Activated CD8-positive, alpha-beta memory T cell treated with anti-CD3 and anti-CD28 coated beads for 36 hours (primary cell): ENCODE data around the gene HIVEP2. TPM values are rescaled to one million over a fixed set of nuclear protein-coding genes. Genes with fewer than 3 reads are reported as not detected.

Experiments
- CTCF ChIA-PET: fragments of 350-600 bp; sonication (Branson Sonifier 250); formaldehyde crosslinking; loops from one replicate; lab custom pipeline; 2021; ENCODE audit warnings: antibody characterized with exemption; lab: Charles Lee
- POLR2A ChIA-PET: fragments of 350-600 bp; sonication (Branson Sonifier 250); formaldehyde crosslinking; loops from one replicate; lab custom pipeline; 2021; ENCODE audit warnings: antibody characterized with exemption; lab: Charles Lee
- total RNA-seq, 2 experiments: library from RNA; stranded (reverse); gene quantifications; one replicate each; pipeline ENCODE4 v1.2.3, GENCODE V29; 2021

The HIVEP2 gene
- total RNA-seq, 2 experiments from 2014 or later = 34.4 to 39.3 TPM

GRCh38 chr6:142883011-142883410 is 62.0 kb downstream of the HIVEP2 start:
- ChIA-PET CTCF (interaction anchor here (1.5 to 2.9 kb wide), 3 partner anchors 10 to 41 kb away, joined by 3 to 7 read pairs (median 6); no protein-coding TSS in a partner anchor), POLR2A (interaction anchor here (0.7 kb wide), 1 partner anchor 28 kb away, joined by 3 read pairs; no protein-coding TSS in a partner anchor)

GRCh38 chr6:142881761-142882160 is 63.2 kb downstream of the HIVEP2 start:
- ChIA-PET CTCF (interaction anchor here (0.7 to 2.9 kb wide), 4 partner anchors 9 to 39 kb away, joined by 3 to 7 read pairs (median 4); no protein-coding TSS in a partner anchor), POLR2A (interaction anchor here (0.9 kb wide), 1 partner anchor 23 kb away, joined by 4 read pairs; no protein-coding TSS in a partner anchor)

GRCh38 chr6:142881290-142881689 is 63.7 kb downstream of the HIVEP2 start:
- ChIA-PET POLR2A (interaction anchor here (0.9 kb wide), 1 partner anchor 24 kb away, joined by 4 read pairs; no protein-coding TSS in a partner anchor), CTCF (interaction anchor here (0.7 to 2.9 kb wide), 2 partner anchors 28 to 39 kb away, joined by 3 to 7 read pairs; no protein-coding TSS in a partner anchor)

GRCh38 chr6:142880201-142880600 is 64.8 kb downstream of the HIVEP2 start:
- ChIA-PET POLR2A (no interaction called here), CTCF (no interaction called here)

GRCh38 chr6:142879527-142879926 is 65.4 kb downstream of the HIVEP2 start:
- ChIA-PET POLR2A (no interaction called here), CTCF (no interaction called here)

- ChIA-PET POLR2A (no interaction called here), CTCF (no interaction called here)
Observed at GRCh38 chr6:142879076-142879475, 65.9 kb downstream of the HIVEP2 start.

GRCh38 chr6:142878407-142878806 is 66.6 kb downstream of the HIVEP2 start:
- POLR2A ChIA-PET = interaction anchor here (0.5 to 0.9 kb wide), 2 partner anchors 23 to 68 kb away, joined by 3 to 9 read pairs; no protein-coding TSS in a partner anchor
- CTCF ChIA-PET = no interaction called here

- CTCF ChIA-PET = interaction anchor here (0.8 to 2.5 kb wide), 2 partner anchors 11 to 32 kb away, joined by 3 to 7 read pairs; no protein-coding TSS in a partner anchor
Observed at GRCh38 chr6:142874676-142875075, 70.3 kb downstream of the HIVEP2 start.

GRCh38 chr6:142872376-142872775 is 72.6 kb downstream of the HIVEP2 start:
- ChIA-PET POLR2A (interaction anchor here (1.4 kb wide), 1 partner anchor 21 kb away, joined by 3 read pairs; no protein-coding TSS in a partner anchor), CTCF (interaction anchor here (1.1 to 1.5 kb wide), 2 partner anchors 10 to 11 kb away, joined by 4 to 6 read pairs; no protein-coding TSS in a partner anchor)

More at GRCh38 chr6:142874676-142875075, 70.3 kb downstream of the HIVEP2 start:
- POLR2A ChIA-PET = no interaction called here

- ChIA-PET CTCF (interaction anchor here (1.5 kb wide), 1 partner anchor 12 kb away, joined by 6 read pairs; no protein-coding TSS in a partner anchor), POLR2A (interaction anchor here (1.4 kb wide), 1 partner anchor 20 kb away, joined by 3 read pairs; no protein-coding TSS in a partner anchor)
Observed at GRCh38 chr6:142871910-142872331, 73.1 kb downstream of the HIVEP2 start.

- POLR2A ChIA-PET = no interaction called here
- CTCF ChIA-PET = no interaction called here
Observed at GRCh38 chr6:142870787-142871415, 74.1 kb downstream of the HIVEP2 start.

- ChIA-PET POLR2A (no interaction called here), CTCF (no interaction called here)
Observed at GRCh38 chr6:142868917-142869316, 76.1 kb downstream of the HIVEP2 start.

GRCh38 chr6:142867988-142868812 is 76.8 kb downstream of the HIVEP2 start:
- POLR2A ChIA-PET = no interaction called here
- CTCF ChIA-PET = interaction anchor here (0.8 kb wide), 1 partner anchor 11 kb away, joined by 3 read pairs; no protein-coding TSS in a partner anchor

- ChIA-PET CTCF (no interaction called here), POLR2A (no interaction called here)
Observed at GRCh38 chr6:142867355-142867801, 77.6 kb downstream of the HIVEP2 start.

GRCh38 chr6:142863981-142864380 is 81.0 kb downstream of the HIVEP2 start:
- POLR2A ChIA-PET = no interaction called here
- CTCF ChIA-PET = interaction anchor here (1.0 kb wide), 1 partner anchor 171 kb away, joined by 3 read pairs; no protein-coding TSS in a partner anchor

- ChIA-PET CTCF (no interaction called here), POLR2A (no interaction called here)
Observed at GRCh38 chr6:142861711-142862110, 83.3 kb downstream of the HIVEP2 start.

- ChIA-PET POLR2A (interaction anchor here (0.6 kb wide), 1 partner anchor 62 kb away, joined by 3 read pairs; no protein-coding TSS in a partner anchor), CTCF (no interaction called here)
Observed at GRCh38 chr6:142860498-142860897, 84.5 kb downstream of the HIVEP2 start.

GRCh38 chr6:142857796-142858555 is 87.0 kb downstream of the HIVEP2 start:
- CTCF ChIA-PET = interaction anchor here (1.0 to 1.5 kb wide), 2 partner anchors 10 kb away, joined by 3 read pairs; no protein-coding TSS in a partner anchor
- POLR2A ChIA-PET = interaction anchor here (1.1 kb wide), 1 partner anchor 15 kb away, joined by 5 read pairs; no protein-coding TSS in a partner anchor
